NCI-H2227 treated with DMSO at 0.1 percent for 48 hours (cell line): Measurements from ENCODE around the gene RBPMS2.
A peak's percentile ranks its signal among the peaks of the same experiment; 100 is the strongest.
"Not testable (repeated sequence)": the region's sequence is repeated elsewhere in the genome, so short reads cannot be mapped to it uniquely, and the experiment has no call there.

Source experiments
- DNase-seq: peaks from one replicate; lab custom pipeline; 2025; lab: John Stamatoyannopoulos, UW

The RBPMS2 gene

DNA sequence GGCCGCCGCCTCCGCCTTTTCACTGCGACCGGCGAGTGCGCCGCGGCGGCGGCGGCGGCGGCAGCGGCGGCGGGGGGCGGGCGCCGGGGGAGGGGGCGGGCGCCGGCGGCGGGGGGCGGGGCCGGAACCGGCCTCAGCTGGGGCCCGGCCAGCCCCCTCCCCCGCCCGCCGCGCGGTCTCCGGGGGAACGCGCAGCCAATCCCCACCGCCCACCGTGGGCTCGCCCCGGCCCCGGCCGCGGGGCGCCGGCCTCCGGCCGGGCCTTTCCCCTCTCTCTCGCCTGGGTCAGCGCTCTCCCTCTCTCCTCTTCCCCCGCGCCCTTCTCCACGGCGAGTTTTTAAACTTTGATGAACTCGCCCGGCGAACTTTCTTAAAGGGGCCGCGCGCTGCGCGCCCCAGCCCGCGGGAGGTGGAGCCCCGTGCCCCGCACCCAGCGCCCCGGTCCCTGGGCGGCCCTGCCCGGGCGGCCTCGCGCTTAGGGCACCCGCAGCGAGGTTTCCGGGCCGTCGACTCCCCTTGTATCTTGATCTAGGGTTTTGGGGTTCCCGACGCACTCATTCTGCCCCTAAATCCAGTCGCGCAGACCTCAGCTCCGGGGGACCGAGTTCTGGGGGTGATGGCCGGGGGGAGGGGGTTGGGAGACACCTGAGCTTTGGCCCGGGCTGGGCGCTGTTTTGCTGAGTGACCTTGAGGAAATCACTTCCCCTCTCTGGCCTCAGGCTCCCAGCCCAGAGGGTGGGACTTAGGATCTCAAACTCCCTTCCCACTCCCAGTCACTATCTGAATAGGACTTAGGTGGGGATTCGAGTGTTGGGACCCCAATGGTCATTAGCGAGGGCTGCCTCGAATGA lies at the start of gene RBPMS2:
Gene RBPMS2, minus strand, starts transcription at position 39 of the 851 bp plus-strand sequence. CDS start 270 bp downstream, outside the sequence.
- no peak for DNase-seq

DNA sequence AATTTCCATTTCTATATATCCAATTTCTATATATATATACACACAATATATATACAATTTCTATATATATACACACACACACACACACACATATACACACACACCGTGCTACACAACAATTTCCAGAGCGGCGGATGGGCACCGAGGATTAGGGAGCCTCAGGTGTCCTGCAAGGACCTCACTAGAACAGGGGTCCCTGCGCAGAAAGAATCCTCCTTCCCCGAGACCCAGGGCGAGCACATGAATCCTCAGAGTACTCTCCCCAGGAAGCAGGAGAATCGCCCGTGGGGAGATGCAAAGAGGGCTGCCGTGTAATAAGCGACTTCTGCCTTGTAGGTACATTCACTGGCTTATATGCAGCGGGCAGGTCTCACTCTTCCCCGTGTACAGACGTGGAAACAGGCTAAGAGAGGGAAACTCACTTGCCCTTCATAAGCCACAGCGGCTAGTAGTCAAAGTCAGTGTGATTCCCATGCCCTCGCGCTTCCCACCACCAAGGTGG lies 49.6 kb upstream of the RBPMS2 start:
- no peak for DNase-seq

DNA sequence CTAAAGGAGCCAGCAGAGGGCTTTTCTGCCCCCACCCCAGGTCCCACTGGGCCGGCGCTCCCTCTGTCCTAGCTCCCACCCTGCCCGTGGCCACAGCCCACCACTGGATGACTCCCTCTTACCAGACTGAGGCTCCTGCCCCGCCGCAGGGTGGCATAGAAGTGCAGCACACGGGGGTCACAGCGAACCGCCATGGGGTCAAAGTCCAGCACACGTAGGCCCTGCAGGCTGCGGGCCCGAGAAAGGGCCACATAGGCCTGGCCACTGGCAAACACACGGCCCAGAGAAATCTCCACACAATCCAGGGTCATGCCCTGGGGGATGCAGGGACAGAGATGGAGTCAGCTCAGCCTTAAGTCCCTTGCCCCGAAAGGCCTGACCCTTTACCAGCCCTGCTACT lies 41.1 kb upstream of the RBPMS2 start:
- DNase-seq: no peak

GRCh38 chr15:64814965-64815364 lies 39.6 kb upstream of the RBPMS2 start:
- not testable (repeated sequence) for DNase-seq

GRCh38 chr15:64814283-64814682 lies 38.9 kb upstream of the RBPMS2 start:
- not testable (repeated sequence) for DNase-seq

DNA sequence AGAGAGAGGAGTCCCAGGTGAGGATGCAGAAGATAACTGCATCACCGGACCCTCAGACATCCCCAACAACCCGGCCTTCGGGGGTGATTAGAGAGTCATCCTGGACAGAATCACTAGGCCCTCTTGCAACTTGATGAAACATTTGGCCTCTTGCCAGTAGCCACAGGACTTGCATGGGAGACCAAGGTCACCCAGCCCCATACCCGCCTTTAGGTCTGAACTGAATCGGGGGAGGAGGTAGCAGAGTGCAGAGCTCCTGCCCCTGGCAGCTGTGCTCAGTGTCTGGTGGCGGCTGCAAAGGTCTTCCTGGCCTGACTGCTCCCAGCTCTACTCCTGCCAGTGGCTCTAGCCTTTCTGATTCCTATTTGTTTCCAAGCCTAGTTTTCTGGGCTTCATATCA lies 37.7 kb upstream of the RBPMS2 start:
- DNase-seq: no peak

DNA sequence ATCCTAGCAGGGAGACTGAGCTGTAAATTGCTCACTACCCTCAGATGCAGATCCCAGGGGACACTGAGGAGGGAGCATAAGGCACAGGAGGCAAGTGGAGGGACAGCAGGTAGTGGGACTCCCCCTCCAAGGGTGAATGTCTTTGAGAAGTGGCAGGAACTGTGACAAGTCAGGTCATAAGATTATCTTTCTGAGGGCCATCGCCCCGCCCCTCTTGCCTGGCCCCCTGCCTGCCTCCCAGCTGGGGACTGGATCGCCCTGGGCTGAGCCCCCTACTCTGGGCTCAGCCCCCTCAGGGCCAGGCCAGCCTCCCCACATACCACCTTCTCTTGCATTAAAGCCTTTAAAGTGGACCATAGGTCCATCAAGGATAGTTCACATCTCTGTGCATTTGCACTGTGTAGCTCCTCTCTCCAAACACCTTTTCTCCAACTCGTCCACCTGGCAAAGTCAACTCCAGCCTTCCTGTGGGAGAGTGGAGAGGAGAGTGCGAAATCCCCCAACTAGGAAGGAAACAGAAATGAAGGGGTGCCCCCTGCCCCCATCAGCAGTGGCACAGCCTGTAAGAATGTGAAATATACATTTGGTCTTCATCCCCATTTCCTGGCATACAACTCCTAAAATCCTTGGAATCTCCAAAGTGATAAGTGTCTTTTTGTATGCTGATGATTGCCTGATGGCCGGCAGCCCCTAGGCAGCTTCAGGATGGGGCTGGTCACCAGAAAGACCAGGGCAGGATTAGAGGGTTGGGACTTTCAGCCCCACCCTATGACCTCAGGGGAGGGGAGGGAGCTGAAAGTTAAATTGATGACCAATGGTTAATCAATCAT lies 35.3 kb upstream of the RBPMS2 start:
- DNase-seq: no peak

- DNase-seq: peak; percentile 36
Measured at GRCh38 chr15:64809649-64810496, 34.5 kb upstream of the RBPMS2 start.

- no peak for DNase-seq
Measured at GRCh38 chr15:64808785-64809453, 33.5 kb upstream of the RBPMS2 start.

- DNase-seq: no peak
Measured at GRCh38 chr15:64807751-64808222, 32.4 kb upstream of the RBPMS2 start.

- DNase-seq: no peak
Measured at GRCh38 chr15:64807051-64807749, 31.8 kb upstream of the RBPMS2 start.

DNA sequence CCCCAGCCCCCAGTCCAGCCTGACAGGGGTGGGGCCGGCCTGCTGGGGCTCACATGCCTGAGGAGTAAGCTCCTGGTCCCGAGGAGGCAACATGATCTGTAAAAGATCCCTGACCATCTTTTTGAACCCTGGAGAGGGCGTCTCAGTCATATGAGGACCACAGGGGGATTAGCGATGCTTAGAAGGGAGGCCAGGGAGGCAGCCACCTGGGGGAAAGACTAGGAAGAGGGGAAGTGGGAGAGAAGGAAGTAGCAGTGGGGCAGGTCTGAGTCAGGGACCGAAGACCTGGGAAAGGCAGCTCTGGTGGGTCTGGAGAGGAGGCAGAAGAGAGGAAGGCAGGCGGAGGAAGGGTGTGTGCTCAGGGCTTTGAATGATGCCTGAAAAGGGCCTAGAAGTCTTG lies 31.1 kb upstream of the RBPMS2 start:
- DNase-seq: no peak

- no peak for DNase-seq
Measured at GRCh38 chr15:64804619-64805018, 29.2 kb upstream of the RBPMS2 start.

DNA sequence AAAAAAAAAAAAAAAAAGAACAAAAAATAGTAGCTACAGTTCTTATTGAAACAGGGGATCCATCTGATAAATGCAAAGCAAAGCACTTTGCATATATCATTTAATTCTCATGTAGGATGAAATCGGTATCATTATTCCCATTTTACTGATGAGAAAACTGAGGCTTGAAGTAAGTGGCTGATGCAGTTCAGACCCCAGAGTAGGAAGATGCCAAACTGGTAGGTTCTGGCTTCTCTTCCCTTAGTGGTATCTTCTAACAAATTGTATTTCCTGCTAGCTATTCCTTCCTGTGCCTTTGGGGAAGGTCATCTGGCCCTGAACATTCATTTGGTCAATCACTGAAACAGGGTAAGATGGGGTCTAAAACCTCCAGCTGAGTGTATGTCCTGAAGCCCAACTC lies 28.1 kb upstream of the RBPMS2 start:
- DNase-seq: no peak

DNA sequence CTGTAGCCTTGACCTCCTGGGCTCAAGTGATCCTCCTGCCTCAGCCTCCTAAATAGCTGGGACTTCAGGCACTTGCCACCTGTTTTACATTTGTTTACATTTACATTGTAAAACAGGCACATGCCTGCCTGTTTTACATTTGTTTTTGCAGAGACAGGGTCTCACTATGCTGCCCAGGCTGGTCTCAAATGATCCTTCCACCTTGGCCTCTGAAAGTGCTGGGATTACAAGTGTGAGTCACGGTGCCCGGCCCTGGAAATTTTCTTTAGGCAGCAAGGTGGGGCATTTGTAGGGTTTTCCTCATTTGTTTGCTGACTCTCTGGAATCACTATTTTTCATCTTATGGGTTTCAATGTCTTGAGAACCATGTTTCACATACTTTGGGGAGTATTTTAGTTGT lies 25.1 kb upstream of the RBPMS2 start:
- DNase-seq: no peak

DNA sequence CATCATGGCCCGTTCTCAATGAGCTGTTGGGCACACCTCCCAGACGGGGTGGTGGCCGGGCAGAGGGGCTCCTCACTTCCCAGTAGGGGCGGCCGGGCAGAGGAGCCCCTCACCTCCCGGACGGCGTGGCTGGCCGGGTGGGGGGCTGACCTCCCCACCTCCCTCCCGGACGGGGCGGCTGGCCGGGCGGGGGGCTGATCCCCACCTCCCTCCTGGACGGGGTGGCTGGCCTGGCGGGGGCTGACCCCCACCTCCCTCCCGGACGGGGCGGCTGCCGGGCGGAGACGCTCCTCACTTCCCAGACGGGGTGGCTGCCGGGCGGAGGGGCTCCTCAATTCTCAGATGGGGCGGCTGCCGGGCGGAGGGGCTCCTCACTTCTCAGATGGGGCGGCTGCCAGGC lies 23.5 kb upstream of the RBPMS2 start:
- not testable (repeated sequence) for DNase-seq

DNA sequence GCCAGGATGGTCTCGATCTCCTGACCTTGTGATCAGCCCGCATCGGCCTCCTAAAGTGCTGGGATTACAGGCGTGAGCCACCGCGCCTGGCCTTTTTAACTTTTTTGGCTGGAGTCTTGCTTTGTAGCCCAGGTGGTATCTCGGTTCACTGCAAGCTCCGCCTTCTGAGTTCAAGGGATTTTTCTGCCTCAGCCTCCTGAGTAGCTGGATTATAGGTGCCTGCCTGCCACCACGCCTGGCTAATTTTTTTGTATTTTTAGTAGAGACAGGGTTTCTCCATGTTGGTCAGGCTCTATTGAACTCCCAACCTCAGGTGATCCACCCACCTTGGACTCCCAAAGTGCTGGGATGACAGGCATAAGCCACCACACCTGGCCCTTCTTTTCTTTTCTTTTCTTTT lies 20.5 kb upstream of the RBPMS2 start:
- not testable (repeated sequence) for DNase-seq

GRCh38 chr15:64795299-64795698 lies 19.9 kb upstream of the RBPMS2 start:
- not testable (repeated sequence) for DNase-seq

DNA sequence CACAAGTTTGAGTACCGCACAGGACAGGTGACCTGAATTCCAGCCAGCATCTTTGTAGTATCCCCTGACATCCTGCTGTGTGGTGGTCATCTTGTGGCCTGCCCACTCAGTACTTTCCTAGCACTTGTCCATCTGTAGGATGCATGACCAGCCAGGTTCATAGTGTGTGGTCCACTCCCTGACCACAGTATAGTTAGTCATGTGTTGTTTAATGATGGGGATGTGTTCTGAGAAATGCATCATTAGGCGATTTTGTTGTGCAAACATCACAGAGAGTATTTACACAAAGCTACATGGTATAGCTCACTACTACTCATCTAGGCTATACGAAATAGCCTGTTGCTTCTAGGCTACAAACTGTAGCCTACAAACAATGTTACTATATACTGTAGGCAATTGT lies 16.9 kb upstream of the RBPMS2 start:
- DNase-seq: no peak

GRCh38 chr15:64791401-64791800 lies 16.0 kb upstream of the RBPMS2 start:
- no peak for DNase-seq

GRCh38 chr15:64783796-64784195 lies 8.4 kb upstream of the RBPMS2 start:
- no peak for DNase-seq
